ENCODE results near the gene EEFSEC. TPM values are rescaled to one million over a fixed set of nuclear protein-coding genes. Genes with fewer than 3 reads are reported as not detected.

Gene EEFSEC
- total and polyA plus RNA-seq, 2 of the 4 experiments (the other 2 are of a cell fraction), result 4.5 to 9.3 TPM

DNA sequence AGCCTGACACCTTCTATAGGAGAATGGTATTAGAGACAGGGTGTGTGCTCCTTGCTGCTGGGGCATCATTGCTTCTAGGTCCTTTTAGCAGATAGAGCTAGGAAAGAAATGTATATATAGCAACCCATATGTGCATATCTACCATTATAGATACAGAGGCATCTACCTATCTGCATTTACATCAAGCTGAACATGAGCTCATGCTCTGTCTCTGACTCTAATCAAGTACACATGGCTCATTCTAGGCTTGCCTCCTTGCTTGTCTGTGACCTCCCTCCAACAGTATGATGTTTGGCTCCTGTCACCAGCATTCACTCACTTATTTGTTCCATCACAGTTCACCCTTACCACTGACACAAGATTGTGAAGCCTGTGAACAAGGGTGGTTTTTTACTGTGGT, 133.4 kb downstream of the EEFSEC start:
- no peak overlapping the region for H2BK5ac ChIP-seq (ENCODE audit: low read depth, low read length, poor library complexity, severe bottlenecking)
- H4K20me1 ChIP-seq (ENCODE audit: insufficient read depth, low read length), result no peaks in the 10 kb centered on the region
- dilution Hi-C loops (cut with HindIII; ENCODE audit: low sequenced_read_pairs, unreplicated experiment), result no loop called here
- H3K9me3 ChIP-seq (ENCODE audit: control insufficient read depth, insufficient read depth, low read length), result no peaks in the 10 kb centered on the region
- H3K27ac ChIP-seq (ENCODE audit: insufficient read depth, low read length), result no peak overlapping the region
- no peak overlapping the region for H4K5ac ChIP-seq (ENCODE audit: low read depth, low read length)
- no peaks in the 10 kb centered on the region for H3K79me1 ChIP-seq (ENCODE audit: low read depth in 1 of 2, low read length in 2 of 2)
- no peaks in the 10 kb centered on the region for H3K36me3 ChIP-seq (ENCODE audit: control insufficient read depth, insufficient read depth, low read length)
- in situ Hi-C loops (cut with MboI; ENCODE audit: low sequenced_read_pairs), result no loop called here
- no peak for TF ChIP-seq SMC3 (IDR thresholded peaks at IDR 0.05; ENCODE audit: low read depth, low read length)
- no peak overlapping the region for H2AFZ ChIP-seq (replicated peaks; ENCODE audit: low read length, poor library complexity)
- no peak overlapping the region for H3K18ac ChIP-seq (ENCODE audit: low read depth, low read length)
- H3K4me3 ChIP-seq (ENCODE audit: insufficient read depth, low read depth, low read length), result no peak overlapping the region
- no peak overlapping the region for H2AK9ac ChIP-seq (replicated peaks; ENCODE audit: low read depth, low read length, poor library complexity)
- ATAC-seq (ENCODE audit: low read depth) (no peak), DNase-seq (no peak)
- intact Hi-C loops (cut with micrococcal nuclease), result no loop called here
- no peaks in the 10 kb centered on the region; the same call in 1 of the 2 replicates for H3K9me1 ChIP-seq (ENCODE audit: insufficient read depth, low read length)
- POLR2A ChIA-PET (ENCODE audit: unreplicated experiment), result no interaction called here
- H2BK20ac ChIP-seq (ENCODE audit: low read depth, low read length), result no peak overlapping the region
- CTCF ChIA-PET, result no interaction called here
- H3K27me3 ChIP-seq (ENCODE audit: control insufficient read depth, insufficient read depth, low read length), result no peaks in the 10 kb centered on the region
- H3K23ac ChIP-seq (ENCODE audit: low read depth, low read length), result no peak overlapping the region
- BruUV-seq (replicated peaks), result no TSS peak
- no peak overlapping the region for H3K4me2 ChIP-seq (ENCODE audit: low read depth, low read length)
- H2BK120ac ChIP-seq (ENCODE audit: low read depth, low read length), result no peak overlapping the region
- H2BK15ac ChIP-seq (ENCODE audit: low read depth, low read length), result no peak overlapping the region
- no peak overlapping the region for H3K56ac ChIP-seq (ENCODE audit: extremely low read depth, insufficient read depth, low read length)
- no peak overlapping the region for H4K8ac ChIP-seq (ENCODE audit: low read depth in 2 of 2, low read length in 2 of 2)
- H3K9ac ChIP-seq (ENCODE audit: low read depth, low read length), result no peak overlapping the region
- no peak overlapping the region for H3K14ac ChIP-seq (replicated peaks; ENCODE audit: low read depth, low read length)
- H3K4me1 ChIP-seq (ENCODE audit: control insufficient read depth, insufficient read depth, low read length), result peaks cover 7% of the 10 kb centered on the region
- no peak overlapping the region for H3K4ac ChIP-seq (ENCODE audit: low read depth, low read length)
- H2AK5ac ChIP-seq (ENCODE audit: low read depth, low read length), result no peak overlapping the region
- no peak overlapping the region for H4K91ac ChIP-seq (ENCODE audit: insufficient read depth, low read depth, low read length)
